ENCODE results near the gene PRAC2.

GRCh38 chr17:48711128-48711527 lies 11.9 kb upstream of the PRAC2 start:
- TF ChIP-seq EZH2 (IDR thresholded peaks at IDR 0.05; ENCODE audit: low read length, unreplicated experiment), result no peak
- no peak for TF ChIP-seq CTCF (conservative IDR thresholded peaks at IDR 0.05; ENCODE audit: low read depth, low read length)
- no peak for TF ChIP-seq EZH2phosphoT487 (IDR thresholded peaks at IDR 0.05; ENCODE audit: borderline replicate concordance, low read length)
